GM03348 (cell line): ENCODE data around the gene OR6B2.

ENCODE experiments used
- DNase-seq: peaks from one replicate; pipeline ENCODE4 v3.0.0; 2012; ENCODE audit warnings: low spot score

Gene OR6B2

GRCh38 chr2:240041363-240041762 is 11.1 kb upstream of the OR6B2 start:
- no peak for DNase-seq

DNA sequence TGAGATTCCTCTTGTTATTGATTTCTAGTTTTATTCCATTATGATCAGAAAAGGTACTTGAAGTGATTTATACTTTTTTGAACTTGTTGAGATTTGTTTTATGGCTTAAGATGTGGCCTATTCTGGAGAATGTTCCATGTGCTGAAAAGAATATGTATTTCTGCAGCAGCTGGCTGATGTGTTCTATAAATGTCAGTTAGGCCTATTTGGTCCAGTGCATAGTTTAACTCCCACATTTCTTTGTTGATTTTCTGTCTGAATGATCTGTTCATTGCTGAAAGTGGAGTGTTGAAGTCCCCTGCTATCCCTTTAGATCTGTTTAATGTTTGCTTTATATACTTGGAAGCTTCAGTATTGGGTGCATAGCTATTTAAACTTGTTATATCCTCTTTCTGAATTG is 7.1 kb upstream of the OR6B2 start:
- no peak for DNase-seq

DNA sequence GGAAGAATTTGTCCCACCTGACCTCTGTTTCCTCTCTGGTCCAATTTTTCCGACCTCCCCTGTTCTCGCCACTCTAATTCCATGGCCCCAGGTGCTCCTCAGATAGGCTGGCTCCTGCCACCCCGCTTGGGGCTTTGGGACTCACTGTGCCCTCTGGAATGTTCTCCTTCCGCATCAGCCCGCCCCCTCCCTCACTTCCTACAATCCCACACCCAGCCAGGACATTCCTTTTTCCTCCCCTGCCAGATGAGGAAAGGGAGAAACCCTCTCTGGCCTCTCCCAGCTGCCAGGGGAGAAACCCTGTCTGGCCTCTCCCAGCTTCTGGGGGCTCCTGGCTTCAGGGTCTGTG is 3.1 kb upstream of the OR6B2 start:
- DNase-seq, result no peak

GRCh38 chr2:240032406-240033329 is 2.4 kb upstream of the OR6B2 start:
- no peak for DNase-seq

DNA sequence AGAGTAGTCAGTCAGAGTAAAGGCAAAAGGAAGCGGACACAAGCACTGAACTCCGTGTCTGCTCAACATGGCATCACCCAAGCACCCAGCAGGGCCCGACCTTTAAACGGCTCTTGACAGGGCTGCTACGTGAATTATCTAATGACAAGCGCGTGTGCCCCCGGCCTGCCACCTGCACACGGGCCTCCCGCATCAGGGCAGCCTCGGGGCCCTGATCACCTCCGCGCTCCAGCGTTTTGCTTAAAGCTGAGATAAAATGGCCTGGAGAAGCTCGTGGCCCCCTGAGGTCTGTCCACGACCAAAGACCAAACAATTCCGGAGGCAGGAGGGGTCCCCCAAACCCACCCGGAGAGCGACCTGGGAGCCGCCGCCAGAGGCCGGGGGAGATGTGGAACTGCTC is 5.5 kb downstream of the OR6B2 start:
- peak; percentile 35 for DNase-seq

DNA sequence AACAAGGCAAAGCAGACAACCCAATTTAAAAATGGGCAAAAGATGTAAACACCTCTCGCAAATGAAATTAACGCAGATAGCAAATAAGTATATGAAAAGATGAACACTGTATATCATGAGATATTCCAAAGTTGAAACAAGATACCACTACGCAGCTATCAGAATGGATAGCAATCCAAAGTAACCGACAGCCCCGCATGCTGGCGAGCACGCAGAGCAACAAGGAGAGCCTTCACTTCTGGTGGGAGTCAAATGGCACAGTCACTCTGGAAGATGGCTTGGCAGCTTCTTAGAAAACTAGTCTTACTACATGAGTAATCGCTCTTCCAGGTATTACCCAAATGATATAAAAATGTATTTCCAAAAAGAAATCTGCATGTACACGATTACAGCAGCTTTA is 6.4 kb downstream of the OR6B2 start:
- DNase-seq, result no peak

DNA sequence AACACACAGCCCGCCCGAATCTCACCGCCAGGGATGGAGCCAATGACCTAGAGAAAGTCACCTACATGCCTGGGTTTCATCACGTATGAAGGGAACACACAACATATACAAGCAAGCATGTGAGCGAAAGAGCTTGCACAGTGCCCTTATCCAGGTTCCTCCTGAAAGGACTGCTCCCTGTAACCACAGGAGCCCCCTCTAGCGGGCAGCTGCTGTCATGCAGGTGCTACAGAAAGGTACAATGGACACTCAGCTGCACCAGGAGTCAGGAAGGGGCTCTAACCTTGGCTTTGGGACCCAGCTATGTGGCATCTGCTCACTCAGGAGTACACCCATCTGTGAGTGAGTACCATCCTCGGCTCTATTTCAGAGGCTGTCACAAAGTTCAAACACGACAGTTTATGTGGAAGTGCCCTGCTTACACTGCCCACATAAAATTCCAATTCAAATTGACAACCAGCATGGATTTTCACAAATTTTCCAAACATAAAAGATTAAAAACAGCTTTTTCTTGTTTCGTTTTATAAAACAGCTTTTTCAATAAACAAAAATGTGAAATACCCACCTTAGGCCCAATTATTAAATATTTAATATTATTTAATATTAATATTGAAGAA is 8.6 kb downstream of the OR6B2 start:
- peak; percentile 79 for DNase-seq

DNA sequence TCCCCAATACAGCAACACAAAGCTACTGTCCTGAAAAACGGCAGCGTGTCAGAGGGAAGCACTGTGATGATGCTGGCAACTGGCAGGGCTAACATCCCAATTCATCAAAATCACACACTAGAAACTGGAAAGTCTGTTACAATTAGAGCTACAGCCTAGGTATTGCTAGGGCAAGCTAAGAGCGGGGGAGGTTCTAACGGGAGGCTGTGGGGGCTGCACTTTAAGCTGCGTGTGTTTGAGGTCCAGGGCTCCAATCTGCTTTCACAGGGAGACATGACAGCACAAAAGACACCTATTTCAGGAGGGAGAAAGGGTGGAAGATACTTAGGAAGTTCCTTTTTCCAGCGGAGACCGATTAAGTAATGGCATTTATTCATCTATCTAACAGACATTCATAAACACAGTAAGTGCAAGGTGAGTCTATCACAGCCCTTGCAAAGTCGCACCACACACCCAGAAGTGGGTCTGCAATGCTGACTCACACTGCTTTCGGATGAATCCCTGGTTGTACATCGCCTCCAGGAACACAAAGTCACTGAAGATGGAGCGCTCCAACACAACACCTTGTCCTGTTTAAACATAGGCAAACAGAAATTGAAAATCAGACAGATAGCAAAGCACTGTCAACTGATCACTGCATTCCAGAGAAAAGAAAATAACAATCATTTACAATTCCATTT is 12.0 kb downstream of the OR6B2 start:
- no peak for DNase-seq

- no peak for DNase-seq
Measured at GRCh38 chr2:240014327-240014726, 15.9 kb downstream of the OR6B2 start.

DNA sequence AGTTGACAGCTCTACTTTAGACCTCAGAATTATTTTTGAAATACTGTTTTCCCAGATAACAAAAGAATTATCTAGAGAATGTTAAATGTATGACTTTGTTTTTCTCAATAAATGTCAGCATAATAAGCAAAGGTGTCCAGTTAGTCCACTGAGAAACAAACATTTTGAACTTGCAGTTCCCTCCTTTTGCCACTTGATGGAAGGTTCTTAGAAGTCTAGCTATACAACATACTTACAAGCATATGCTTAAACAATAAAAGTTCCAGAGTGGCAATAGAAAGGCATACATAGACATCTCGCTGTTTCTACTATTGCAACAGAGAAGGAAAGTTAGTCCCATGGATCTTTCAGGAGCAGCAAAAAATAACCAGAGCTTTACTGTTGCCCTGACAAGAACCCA is 16.9 kb downstream of the OR6B2 start:
- DNase-seq, result peak; percentile 27

GRCh38 chr2:240002983-240003382 is 27.2 kb downstream of the OR6B2 start:
- no peak for DNase-seq

GRCh38 chr2:240000671-240001070 is 29.6 kb downstream of the OR6B2 start:
- DNase-seq, result no peak

- no peak for DNase-seq
Measured at GRCh38 chr2:239997686-239998409, 32.4 kb downstream of the OR6B2 start.

- no peak for DNase-seq
Measured at GRCh38 chr2:239994086-239994485, 36.1 kb downstream of the OR6B2 start.

GRCh38 chr2:239993291-239993690 is 36.9 kb downstream of the OR6B2 start:
- DNase-seq, result no peak

- peak; percentile 74 for DNase-seq
Measured at GRCh38 chr2:239991689-239992314, 38.4 kb downstream of the OR6B2 start.

DNA sequence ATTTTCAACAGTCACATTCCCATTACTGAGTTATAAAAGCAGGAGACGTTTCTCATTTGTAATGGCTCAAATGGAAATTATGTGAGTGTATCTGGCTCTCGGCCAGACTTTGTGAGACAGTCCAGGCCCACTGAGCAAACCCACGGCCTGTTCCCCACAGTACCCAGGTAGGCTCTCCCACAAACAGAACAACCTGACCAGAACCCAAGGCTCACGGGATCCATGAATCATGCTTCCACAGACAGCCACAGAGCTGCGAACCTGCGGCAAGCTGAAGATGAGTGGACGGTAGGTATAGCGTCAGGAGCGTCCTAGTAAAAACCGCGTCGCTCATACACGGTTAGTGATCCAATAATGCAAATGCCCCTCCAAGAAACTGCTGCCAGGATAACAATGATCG is 39.3 kb downstream of the OR6B2 start:
- no peak for DNase-seq

- no peak for DNase-seq
Measured at GRCh38 chr2:239985356-239985755, 44.9 kb downstream of the OR6B2 start.

DNA sequence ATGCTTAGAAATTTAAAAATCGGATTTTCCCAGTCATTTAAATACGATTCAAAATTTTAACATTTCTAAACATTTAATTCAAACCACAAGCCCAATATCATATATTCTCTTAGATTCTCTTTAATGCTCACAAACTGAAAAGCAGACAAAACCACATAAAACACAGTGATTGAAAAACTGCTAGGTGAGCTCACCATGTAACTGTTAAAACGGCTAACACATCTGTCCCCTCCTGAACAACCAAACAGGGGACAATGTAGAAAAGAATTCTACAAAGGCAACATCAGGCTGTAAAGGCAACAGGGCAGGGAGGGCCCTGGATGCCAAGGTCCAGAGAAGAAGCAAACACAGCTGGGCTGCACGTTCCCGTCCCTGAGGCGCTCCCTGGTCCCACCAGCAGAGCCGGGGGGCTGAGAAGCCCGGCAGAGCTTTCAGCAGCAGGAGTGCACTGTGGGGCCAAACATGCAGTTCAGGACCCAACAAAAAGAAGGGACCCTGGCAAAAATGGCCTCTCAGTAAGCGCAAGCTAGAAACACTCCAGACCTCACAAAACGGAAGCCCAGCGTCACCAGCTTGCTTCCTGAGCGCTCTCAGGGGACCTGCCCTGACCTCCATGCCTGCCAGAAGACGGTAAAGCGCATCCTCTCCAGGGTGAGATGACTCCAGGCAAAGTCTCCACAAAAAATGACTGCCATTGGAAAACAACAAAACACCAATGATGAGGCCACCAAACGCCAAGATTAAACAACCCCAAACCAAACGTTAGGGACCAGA is 45.6 kb downstream of the OR6B2 start:
- no peak for DNase-seq

- no peak for DNase-seq
Measured at GRCh38 chr2:239983004-239983778, 47.0 kb downstream of the OR6B2 start.
